ENCODE results near the gene MAPRE2. TPM values are rescaled to one million over a fixed set of nuclear protein-coding genes. Genes with fewer than 3 reads are reported as not detected.

MAPRE2 gene
- total RNA-seq, 1 experiment from 2014 or later: 16.4 TPM

- intact Hi-C loops (cut with micrococcal nuclease; ENCODE audit: unreplicated experiment): no loop called here
- H3K4me1 ChIP-seq (ENCODE audit: insufficient read depth, low read length, poor library complexity, severe bottlenecking): no peaks in the 10 kb centered on the region
- H3K9me3 ChIP-seq (ENCODE audit: low read depth, low read length, poor library complexity, severe bottlenecking): no peaks in the 10 kb centered on the region
- ChIA-PET CTCF (no interaction called here), POLR2A (ENCODE audit: low non-redundant PET) (no interaction called here)
- no peak for TF ChIP-seq EZH2 (IDR thresholded peaks at IDR 0.05; ENCODE audit: borderline replicate concordance, low read depth, low read length, poor library complexity, severe bottlenecking)
- TF ChIP-seq, protein P1, sequence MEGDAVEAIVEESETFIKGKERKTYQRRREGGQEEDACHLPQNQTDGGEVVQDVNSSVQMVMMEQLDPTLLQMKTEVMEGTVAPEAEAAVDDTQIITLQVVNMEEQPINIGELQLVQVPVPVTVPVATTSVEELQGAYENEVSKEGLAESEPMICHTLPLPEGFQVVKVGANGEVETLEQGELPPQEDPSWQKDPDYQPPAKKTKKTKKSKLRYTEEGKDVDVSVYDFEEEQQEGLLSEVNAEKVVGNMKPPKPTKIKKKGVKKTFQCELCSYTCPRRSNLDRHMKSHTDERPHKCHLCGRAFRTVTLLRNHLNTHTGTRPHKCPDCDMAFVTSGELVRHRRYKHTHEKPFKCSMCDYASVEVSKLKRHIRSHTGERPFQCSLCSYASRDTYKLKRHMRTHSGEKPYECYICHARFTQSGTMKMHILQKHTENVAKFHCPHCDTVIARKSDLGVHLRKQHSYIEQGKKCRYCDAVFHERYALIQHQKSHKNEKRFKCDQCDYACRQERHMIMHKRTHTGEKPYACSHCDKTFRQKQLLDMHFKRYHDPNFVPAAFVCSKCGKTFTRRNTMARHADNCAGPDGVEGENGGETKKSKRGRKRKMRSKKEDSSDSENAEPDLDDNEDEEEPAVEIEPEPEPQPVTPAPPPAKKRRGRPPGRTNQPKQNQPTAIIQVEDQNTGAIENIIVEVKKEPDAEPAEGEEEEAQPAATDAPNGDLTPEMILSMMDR (conservative IDR thresholded peaks at IDR 0.05; ENCODE audit: low read depth, low read length): no peak
- no peak overlapping the region for H3K4me3 ChIP-seq (ENCODE audit: low read depth, low read length, poor library complexity, severe bottlenecking)
- no peaks in the 10 kb centered on the region for H3K27me3 ChIP-seq (replicated peaks; ENCODE audit: insufficient read depth, low read depth, low read length, poor library complexity)
- no TSS peak for BruUV-seq (replicated peaks)
- no peaks in the 10 kb centered on the region for H3K36me3 ChIP-seq (ENCODE audit: insufficient read depth, low read length, poor library complexity, severe bottlenecking)
- no peak overlapping the region for H3K27ac ChIP-seq (ENCODE audit: low read depth, low read length, poor library complexity, severe bottlenecking)
- no peak for DNase-seq (ENCODE audit: low spot score)
These were observed 95.0 kb downstream of the MAPRE2 start for GRCh38 chr18:35136248-35136647.

DNA sequence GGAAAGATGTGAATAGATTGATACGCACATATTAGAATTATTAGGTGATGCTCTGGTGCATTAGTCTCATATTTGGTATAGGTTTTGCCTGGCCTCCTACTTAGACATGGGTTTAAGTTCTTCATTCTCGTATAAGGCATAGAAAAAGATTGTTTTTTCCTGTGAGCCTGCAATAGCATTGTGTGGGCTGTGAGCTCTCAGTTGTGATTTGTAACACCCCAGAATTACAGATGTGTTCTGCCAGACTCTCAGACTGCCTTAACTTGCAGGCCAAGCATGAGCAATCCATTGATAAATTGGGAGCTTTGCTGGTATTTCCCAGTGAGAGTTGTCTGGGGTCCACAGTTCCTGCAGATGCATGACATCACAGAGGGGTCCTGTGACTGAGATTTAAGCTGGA is 95.7 kb downstream of the MAPRE2 start:
- H3K27me3 ChIP-seq (replicated peaks; ENCODE audit: insufficient read depth, low read depth, low read length, poor library complexity): no peaks in the 10 kb centered on the region
- TF ChIP-seq EZH2 (IDR thresholded peaks at IDR 0.05; ENCODE audit: borderline replicate concordance, low read depth, low read length, poor library complexity, severe bottlenecking): no peak
- TF ChIP-seq, protein P1 (conservative IDR thresholded peaks at IDR 0.05; ENCODE audit: low read depth, low read length): no peak
- no peak for DNase-seq (ENCODE audit: low spot score)
- no TSS peak for BruUV-seq (replicated peaks)
- CTCF ChIA-PET: no interaction called here
- no peaks in the 10 kb centered on the region for H3K9me3 ChIP-seq (ENCODE audit: low read depth, low read length, poor library complexity, severe bottlenecking)
- H3K4me3 ChIP-seq (ENCODE audit: low read depth, low read length, poor library complexity, severe bottlenecking): no peak overlapping the region
- POLR2A ChIA-PET (ENCODE audit: low non-redundant PET): no interaction called here
- H3K4me1 ChIP-seq (ENCODE audit: insufficient read depth, low read length, poor library complexity, severe bottlenecking): no peaks in the 10 kb centered on the region
- H3K27ac ChIP-seq (ENCODE audit: low read depth, low read length, poor library complexity, severe bottlenecking): no peak overlapping the region
- no peaks in the 10 kb centered on the region for H3K36me3 ChIP-seq (ENCODE audit: insufficient read depth, low read length, poor library complexity, severe bottlenecking)
- intact Hi-C loops (cut with micrococcal nuclease; ENCODE audit: unreplicated experiment): no loop called here

DNA sequence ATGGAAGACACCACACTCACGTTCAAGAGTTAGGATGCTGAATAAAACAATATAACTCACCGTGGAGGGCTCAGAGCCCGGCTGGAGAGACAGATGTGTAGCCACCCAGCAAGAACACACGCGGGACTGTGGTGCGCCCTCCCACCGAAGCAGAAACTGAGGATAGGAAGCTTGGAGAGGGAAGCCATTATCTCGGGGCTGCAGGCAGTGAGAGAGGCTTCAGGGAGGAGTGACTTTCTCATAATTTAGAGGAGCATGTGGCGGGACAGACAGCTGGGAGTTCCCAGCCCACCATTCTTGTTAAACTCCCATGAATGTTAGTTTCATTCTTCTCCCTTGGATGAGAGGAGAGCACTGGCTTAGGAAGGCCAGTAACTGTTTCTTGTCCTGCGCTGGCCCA is 96.4 kb downstream of the MAPRE2 start:
- TF ChIP-seq EZH2 (IDR thresholded peaks at IDR 0.05; ENCODE audit: borderline replicate concordance, low read depth, low read length, poor library complexity, severe bottlenecking): no peak
- TF ChIP-seq, protein P1 (conservative IDR thresholded peaks at IDR 0.05; ENCODE audit: low read depth, low read length): no peak
- H3K4me1 ChIP-seq (ENCODE audit: insufficient read depth, low read length, poor library complexity, severe bottlenecking): no peaks in the 10 kb centered on the region
- no peaks in the 10 kb centered on the region for H3K36me3 ChIP-seq (ENCODE audit: insufficient read depth, low read length, poor library complexity, severe bottlenecking)
- no peak overlapping the region for H3K27ac ChIP-seq (ENCODE audit: low read depth, low read length, poor library complexity, severe bottlenecking)
- BruUV-seq (replicated peaks): no TSS peak
- H3K9me3 ChIP-seq (ENCODE audit: low read depth, low read length, poor library complexity, severe bottlenecking): no peaks in the 10 kb centered on the region
- no peak overlapping the region for H3K4me3 ChIP-seq (ENCODE audit: low read depth, low read length, poor library complexity, severe bottlenecking)
- H3K27me3 ChIP-seq (replicated peaks; ENCODE audit: insufficient read depth, low read depth, low read length, poor library complexity): no peaks in the 10 kb centered on the region
- CTCF ChIA-PET: no interaction called here
- POLR2A ChIA-PET (ENCODE audit: low non-redundant PET): no interaction called here
- intact Hi-C loops (cut with micrococcal nuclease; ENCODE audit: unreplicated experiment): no loop called here
- no peak for DNase-seq (ENCODE audit: low spot score)
